ENCODE results near the gene VAV2. TPM values are rescaled to one million over a fixed set of nuclear protein-coding genes. Genes with fewer than 3 reads are reported as not detected.

VAV2 gene
- total RNA-seq, 1 experiment from 2014 or later: 3.5 TPM

DNA sequence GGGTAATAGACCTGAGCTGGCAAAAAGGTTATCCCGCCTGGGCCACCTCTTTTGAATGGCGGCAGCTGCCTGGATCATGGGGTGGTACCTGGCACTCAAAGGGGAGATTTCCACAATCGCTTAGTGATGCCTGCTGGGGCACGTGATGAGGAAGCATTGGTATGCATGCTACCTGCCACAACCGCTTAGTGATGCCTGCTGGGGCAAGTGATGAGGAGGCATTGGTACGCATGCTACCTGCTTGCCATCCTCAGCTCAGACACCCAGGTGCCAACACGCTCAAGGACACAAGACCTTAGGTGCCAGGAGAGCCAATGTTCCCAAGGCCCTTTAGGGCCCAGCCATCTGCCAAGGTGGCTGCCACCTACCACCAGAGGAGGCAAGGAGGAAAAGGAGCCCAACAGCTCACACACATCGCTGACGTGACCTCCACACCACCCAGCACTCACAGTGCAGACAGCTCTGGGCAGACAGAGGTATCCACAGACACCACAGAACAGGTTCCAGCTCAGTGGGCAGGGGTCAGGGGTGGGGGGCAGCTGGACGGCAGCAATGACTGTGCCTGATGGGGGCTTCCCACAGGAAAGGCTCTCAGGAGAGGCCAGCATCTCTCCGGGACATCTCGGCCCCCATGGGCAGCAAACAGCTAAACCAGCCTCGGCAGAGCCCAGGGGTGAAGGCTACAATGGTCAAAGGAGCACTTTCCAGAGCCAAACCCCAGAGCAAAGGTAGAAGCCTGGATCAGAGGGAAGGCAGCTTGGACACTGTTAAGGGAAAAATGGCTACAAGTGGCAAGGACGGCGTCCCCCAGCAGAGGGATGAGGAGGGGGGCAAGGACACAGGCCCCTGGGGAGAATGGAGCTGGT lies 210.9 kb downstream of the VAV2 start:
- no peak overlapping the region for H3K9ac ChIP-seq (ENCODE audit: low read length)
- no peak for DNase-seq

DNA sequence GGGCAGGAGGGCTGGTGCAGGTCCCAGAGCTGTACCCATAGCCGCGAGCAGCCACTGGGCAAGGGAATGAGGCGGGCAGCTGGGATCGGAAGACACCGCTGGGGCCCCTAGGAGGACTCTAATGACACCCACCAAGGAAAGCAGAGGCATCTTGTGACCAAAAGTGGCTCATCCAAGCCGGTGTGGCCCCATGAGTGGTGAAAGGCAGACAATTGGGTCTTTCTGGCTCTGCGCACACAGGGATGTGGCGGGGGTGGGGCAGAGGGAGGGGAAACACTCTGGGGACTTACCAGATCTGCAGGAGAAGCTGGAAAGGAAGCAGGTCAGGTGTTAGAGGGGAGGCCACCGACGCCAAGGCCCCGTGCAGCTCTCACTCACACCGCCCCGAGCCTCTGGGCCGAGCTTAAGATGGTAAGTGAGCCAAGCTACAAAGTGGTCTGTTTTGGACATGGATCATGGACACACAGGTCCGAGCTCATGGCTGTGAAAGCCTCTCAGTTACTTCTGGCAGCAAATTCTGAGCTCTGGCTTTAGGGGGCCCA lies 211.6 kb downstream of the VAV2 start:
- no peaks in the 10 kb centered on the region for H3K27me3 ChIP-seq (ENCODE audit: low read length)
- H4K20me1 ChIP-seq (ENCODE audit: insufficient read depth, low read depth, low read length): 0 out of 2 replicates have a peak, but pooled peaks cover 7% of the 10 kb centered on the region
- H3K9me2 ChIP-seq (replicated peaks; ENCODE audit: insufficient read depth, low read length): no peaks in the 10 kb centered on the region
- DNase-seq: no peak
- H3K27ac ChIP-seq (ENCODE audit: low read length): no peak overlapping the region
- H3K79me2 ChIP-seq (ENCODE audit: low read length): no peaks in the 10 kb centered on the region
- H3K9me3 ChIP-seq (ENCODE audit: low read length): no peaks in the 10 kb centered on the region
- H2AFZ ChIP-seq (ENCODE audit: low read length): no peak overlapping the region
- no peak overlapping the region for H3K4me3 ChIP-seq (ENCODE audit: low read length)
- H3K9ac ChIP-seq (ENCODE audit: low read length): no peak overlapping the region
- H3K36me3 ChIP-seq (ENCODE audit: insufficient read depth, low read length): no peaks in the 10 kb centered on the region
- H3K4me2 ChIP-seq (ENCODE audit: low read depth, low read length, poor library complexity, severe bottlenecking): no peak overlapping the region
- no peaks in the 10 kb centered on the region for H3K4me1 ChIP-seq (ENCODE audit: low read length)

More for the DNA sequence above, 210.9 kb downstream of the VAV2 start:
- H3K27ac ChIP-seq (ENCODE audit: low read length): no peak overlapping the region
- no peaks in the 10 kb centered on the region for H3K79me2 ChIP-seq (ENCODE audit: low read length)
- H3K27me3 ChIP-seq (ENCODE audit: low read length): no peaks in the 10 kb centered on the region
- no peak overlapping the region for H3K4me2 ChIP-seq (ENCODE audit: low read depth, low read length, poor library complexity, severe bottlenecking)
- no peaks in the 10 kb centered on the region for H3K9me3 ChIP-seq (ENCODE audit: low read length)
- H3K36me3 ChIP-seq (ENCODE audit: insufficient read depth, low read length): no peaks in the 10 kb centered on the region; the same call in 1 of the 2 replicates
- H2AFZ ChIP-seq (ENCODE audit: low read length): no peak overlapping the region
- H4K20me1 ChIP-seq (ENCODE audit: insufficient read depth, low read depth, low read length): 0 out of 2 replicates have a peak, but pooled peaks cover 7% of the 10 kb centered on the region
- H3K9me2 ChIP-seq (replicated peaks; ENCODE audit: insufficient read depth, low read length): no peaks in the 10 kb centered on the region
- H3K4me1 ChIP-seq (ENCODE audit: low read length): peaks cover 5% of the 10 kb centered on the region
- no peak overlapping the region for H3K4me3 ChIP-seq (ENCODE audit: low read length)

DNA sequence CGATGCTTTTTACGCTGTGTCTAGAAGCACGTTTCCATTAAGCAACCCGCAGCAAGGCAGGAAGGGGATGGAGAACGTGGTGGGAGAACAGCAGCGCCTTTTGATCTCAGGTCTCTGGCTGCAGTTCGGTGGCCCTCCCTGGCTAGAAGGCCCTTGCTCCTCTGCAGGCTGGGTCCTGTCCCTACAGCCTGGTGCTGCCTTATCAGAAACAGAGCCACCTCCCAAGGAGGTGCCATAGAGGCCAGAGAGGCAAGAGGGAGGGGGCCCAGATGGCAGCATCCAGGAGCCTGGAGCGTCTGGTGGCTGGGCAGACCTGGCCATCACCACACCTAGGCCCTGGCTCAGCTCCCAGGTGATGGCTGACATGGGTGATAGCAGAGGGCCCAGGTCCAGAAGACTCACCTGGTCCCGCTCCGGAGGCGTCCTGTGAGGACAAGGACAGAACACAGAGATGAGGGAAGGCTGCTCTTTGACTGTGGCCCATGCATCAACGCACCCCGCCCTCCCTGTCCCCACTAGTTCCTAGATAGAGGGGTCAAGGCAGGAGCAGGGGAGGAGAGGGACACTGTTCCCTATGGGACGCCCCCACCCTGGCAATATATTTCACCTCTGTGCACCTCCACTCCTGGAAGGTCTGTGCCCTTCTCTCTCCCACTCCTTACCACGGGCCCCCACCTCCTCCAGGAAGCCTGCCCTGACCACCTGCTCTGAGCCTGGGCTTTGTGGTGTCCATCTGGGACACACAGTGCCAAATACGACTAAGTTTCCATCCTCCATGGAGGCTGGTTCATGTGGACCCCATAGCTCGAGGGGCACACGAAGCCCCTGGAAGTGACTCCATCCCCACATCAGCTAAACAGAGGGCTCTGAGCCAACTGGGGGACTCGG lies 212.4 kb downstream of the VAV2 start:
- Histone ChIP-seq H3K9me2 (replicated peaks; ENCODE audit: insufficient read depth, low read length) (no peaks in the 10 kb centered on the region), H3K36me3 (ENCODE audit: insufficient read depth, low read length) (no peaks in the 10 kb centered on the region), H4K20me1 (ENCODE audit: insufficient read depth, low read depth, low read length) (0 out of 2 replicates have a peak, but pooled peaks cover 7% of the 10 kb centered on the region), H3K27me3 (ENCODE audit: low read length) (no peaks in the 10 kb centered on the region), H3K79me2 (ENCODE audit: low read length) (no peaks in the 10 kb centered on the region), H3K4me3 (ENCODE audit: low read length) (no peak overlapping the region), H2AFZ (ENCODE audit: low read length) (no peak overlapping the region), H3K4me1 (ENCODE audit: low read length) (no peaks in the 10 kb centered on the region), H3K9me3 (ENCODE audit: low read length) (no peaks in the 10 kb centered on the region), H3K27ac (ENCODE audit: low read length) (no peak overlapping the region), H3K4me2 (ENCODE audit: low read depth, low read length, poor library complexity, severe bottlenecking) (no peak overlapping the region), H3K9ac (ENCODE audit: low read length) (no peak overlapping the region)
- DNase-seq: no peak

- Histone ChIP-seq H3K4me1 (ENCODE audit: low read length) (no peaks in the 10 kb centered on the region), H3K79me2 (ENCODE audit: low read length) (no peaks in the 10 kb centered on the region), H3K4me2 (ENCODE audit: low read depth, low read length, poor library complexity, severe bottlenecking) (no peak overlapping the region), H2AFZ (ENCODE audit: low read length) (no peak overlapping the region), H3K9me3 (ENCODE audit: low read length) (no peaks in the 10 kb centered on the region), H3K4me3 (ENCODE audit: low read length) (no peak overlapping the region), H3K9me2 (replicated peaks; ENCODE audit: insufficient read depth, low read length) (no peaks in the 10 kb centered on the region), H3K27ac (ENCODE audit: low read length) (no peak overlapping the region), H3K9ac (ENCODE audit: low read length) (no peak overlapping the region), H4K20me1 (ENCODE audit: insufficient read depth, low read depth, low read length) (0 out of 2 replicates have a peak, but pooled peaks cover 7% of the 10 kb centered on the region), H3K36me3 (ENCODE audit: insufficient read depth, low read length) (0 out of 2 replicates have a peak, but pooled peaks cover 3% of the 10 kb centered on the region), H3K27me3 (ENCODE audit: low read length) (no peaks in the 10 kb centered on the region)
- no peak for DNase-seq
Observed at GRCh38 chr9:133779081-133779480, 213.0 kb downstream of the VAV2 start.

DNA sequence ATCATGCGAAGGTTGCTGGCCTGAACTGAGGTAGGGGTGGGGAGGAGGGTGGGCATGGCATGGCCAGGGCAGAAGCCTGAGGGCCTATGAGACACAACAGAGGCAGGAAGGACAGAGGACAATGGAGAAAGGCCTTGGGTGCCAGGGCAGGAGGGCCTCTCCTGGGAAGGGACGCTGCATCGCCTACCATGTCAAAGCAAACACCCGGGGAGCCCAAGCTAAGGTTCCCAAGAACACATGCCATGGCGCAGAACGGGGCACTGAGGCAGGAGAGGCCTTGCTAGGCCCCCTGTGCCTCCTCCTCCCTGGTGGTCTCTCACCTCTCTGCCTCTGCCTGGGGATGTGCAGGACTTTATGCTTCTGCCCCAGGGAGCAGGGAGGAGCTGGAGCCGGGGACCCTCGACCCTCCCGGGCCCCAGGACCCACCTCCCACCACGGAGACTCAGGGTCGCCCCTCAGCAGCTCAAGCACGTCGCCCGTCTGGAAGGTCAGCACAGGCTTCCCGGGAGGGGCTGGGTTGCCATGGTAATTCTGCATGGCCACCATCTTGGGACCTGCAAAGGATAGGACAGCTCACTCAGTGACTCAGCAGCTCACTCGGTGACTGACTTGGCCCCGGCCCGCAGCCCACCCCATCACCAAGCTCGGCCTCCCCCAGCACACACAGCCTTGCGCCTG lies 213.6 kb downstream of the VAV2 start:
- Histone ChIP-seq H4K20me1 (ENCODE audit: insufficient read depth, low read depth, low read length) (0 out of 2 replicates have a peak, but pooled peaks cover 7% of the 10 kb centered on the region), H3K9me3 (ENCODE audit: low read length) (no peaks in the 10 kb centered on the region), H3K36me3 (ENCODE audit: insufficient read depth, low read length) (0 out of 2 replicates have a peak, but pooled peaks cover 3% of the 10 kb centered on the region), H3K4me2 (ENCODE audit: low read depth, low read length, poor library complexity, severe bottlenecking) (no peak overlapping the region), H3K4me1 (ENCODE audit: low read length) (no peaks in the 10 kb centered on the region), H3K4me3 (ENCODE audit: low read length) (no peak overlapping the region), H3K9me2 (replicated peaks; ENCODE audit: insufficient read depth, low read length) (no peaks in the 10 kb centered on the region), H3K9ac (ENCODE audit: low read length) (no peak overlapping the region), H3K27me3 (ENCODE audit: low read length) (no peaks in the 10 kb centered on the region), H3K79me2 (ENCODE audit: low read length) (no peaks in the 10 kb centered on the region), H2AFZ (ENCODE audit: low read length) (no peak overlapping the region), H3K27ac (ENCODE audit: low read length) (no peak overlapping the region)
- DNase-seq: no peak

DNA sequence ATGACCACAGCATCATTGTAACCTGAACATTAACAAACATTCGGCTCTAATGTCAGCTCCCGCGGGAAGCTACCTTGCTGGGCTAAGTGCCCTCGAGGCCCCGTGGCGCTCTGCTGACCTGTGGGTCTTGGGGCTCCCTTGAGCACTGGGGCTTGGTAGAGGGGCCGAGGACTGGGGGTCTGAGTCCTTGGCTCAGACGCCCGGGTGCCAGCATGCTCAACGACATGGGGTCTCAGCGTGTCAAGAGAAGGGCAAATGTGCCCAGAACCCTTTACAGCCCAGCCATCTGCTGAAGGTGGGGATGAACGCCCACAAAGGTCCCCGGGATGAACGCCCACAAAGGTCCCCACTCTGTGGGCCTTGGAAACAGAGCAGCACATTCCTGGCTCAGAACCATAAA lies 214.3 kb downstream of the VAV2 start:
- Histone ChIP-seq H3K9ac (ENCODE audit: low read length) (no peak overlapping the region), H3K27me3 (ENCODE audit: low read length) (no peaks in the 10 kb centered on the region), H3K4me2 (ENCODE audit: low read depth, low read length, poor library complexity, severe bottlenecking) (no peak overlapping the region), H3K27ac (ENCODE audit: low read length) (no peak overlapping the region), H3K9me2 (replicated peaks; ENCODE audit: insufficient read depth, low read length) (no peaks in the 10 kb centered on the region), H3K4me3 (ENCODE audit: low read length) (no peak overlapping the region), H3K36me3 (ENCODE audit: insufficient read depth, low read length) (0 out of 2 replicates have a peak, but pooled peaks cover 3% of the 10 kb centered on the region), H3K9me3 (ENCODE audit: low read length) (no peaks in the 10 kb centered on the region), H2AFZ (ENCODE audit: low read length) (no peak overlapping the region), H3K4me1 (ENCODE audit: low read length) (no peaks in the 10 kb centered on the region), H4K20me1 (ENCODE audit: insufficient read depth, low read depth, low read length) (0 out of 2 replicates have a peak, but pooled peaks cover 5% of the 10 kb centered on the region), H3K79me2 (ENCODE audit: low read length) (no peaks in the 10 kb centered on the region)
- no peak for DNase-seq

DNA sequence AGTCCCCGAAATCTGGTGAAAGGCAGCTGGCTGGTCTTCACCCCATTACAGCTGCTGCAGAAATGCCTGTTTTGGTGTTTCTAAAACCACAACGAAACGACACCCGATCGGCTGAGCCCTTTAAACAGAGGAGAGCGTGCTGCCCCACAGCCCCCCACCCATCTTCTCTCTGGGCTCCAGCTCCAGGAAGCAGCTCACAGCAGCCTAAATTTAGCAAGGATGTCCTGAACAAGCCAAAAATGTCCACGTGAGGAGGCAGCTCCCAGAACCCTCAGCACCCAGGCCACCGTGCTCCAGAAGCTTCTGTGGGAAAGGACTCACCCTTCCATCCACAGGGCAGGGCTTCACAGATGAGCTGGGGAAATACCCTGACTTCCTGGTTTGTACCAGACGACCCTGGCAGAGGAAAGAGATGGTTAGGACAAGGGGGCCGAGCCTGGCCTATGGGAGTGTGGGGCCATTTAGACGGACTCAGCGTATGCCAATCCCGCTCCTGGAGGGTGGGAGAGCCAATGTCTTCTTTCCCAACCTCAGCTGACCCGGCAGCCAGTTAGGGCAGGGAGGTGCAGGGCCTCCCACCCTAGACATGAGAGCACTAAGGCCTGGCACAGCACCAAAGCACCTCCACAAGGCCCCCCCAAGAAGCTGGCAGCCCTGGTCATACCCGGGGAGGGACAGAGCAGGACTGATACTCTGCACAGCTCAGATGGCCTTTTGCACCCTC lies 214.9 kb downstream of the VAV2 start:
- Histone ChIP-seq H4K20me1 (ENCODE audit: insufficient read depth, low read depth, low read length) (no peaks in the 10 kb centered on the region), H3K9me3 (ENCODE audit: low read length) (no peaks in the 10 kb centered on the region), H3K4me3 (ENCODE audit: low read length) (no peak overlapping the region), H3K9ac (ENCODE audit: low read length) (no peak overlapping the region), H3K4me2 (ENCODE audit: low read depth, low read length, poor library complexity, severe bottlenecking) (no peak overlapping the region), H3K36me3 (ENCODE audit: insufficient read depth, low read length) (0 out of 2 replicates have a peak, but pooled peaks cover 3% of the 10 kb centered on the region), H3K27ac (ENCODE audit: low read length) (no peak overlapping the region), H3K27me3 (ENCODE audit: low read length) (no peaks in the 10 kb centered on the region), H3K79me2 (ENCODE audit: low read length) (no peaks in the 10 kb centered on the region), H3K9me2 (replicated peaks; ENCODE audit: insufficient read depth, low read length) (no peaks in the 10 kb centered on the region), H3K4me1 (ENCODE audit: low read length) (no peaks in the 10 kb centered on the region), H2AFZ (ENCODE audit: low read length) (no peak overlapping the region)
- no peak for DNase-seq

Measured in Karpas-422 (cell line).